Fibroblast of pulmonary artery (primary cell): ENCODE data around the gene CTAG1B.
"Not testable (repeated sequence)": the region's sequence is repeated elsewhere in the genome, so short reads cannot be mapped to it uniquely, and the experiment has no call there.

Source experiments
- DNase-seq: peaks from one replicate; pipeline ENCODE4 v3.0.0-alpha.2; 2010; ENCODE audit warnings: low read depth
- H3K4me3 ChIP-seq: replicated peaks from 2 replicates; pipeline ENCODE4 v1.5.1; 2011; ENCODE audit warnings: low read depth, mild to moderate bottlenecking, control low read depth, low read length, moderate library complexity
- TF ChIP-seq, protein P1 (sequence below): IDR thresholded peaks from 2 replicates; pipeline ENCODE4 v1.5.1; 2011; ENCODE audit warnings: mild to moderate bottlenecking, control low read depth, low read length, inconsistent platforms; ENCODE audit errors: missing control alignments

CTAG1B gene

DNA sequence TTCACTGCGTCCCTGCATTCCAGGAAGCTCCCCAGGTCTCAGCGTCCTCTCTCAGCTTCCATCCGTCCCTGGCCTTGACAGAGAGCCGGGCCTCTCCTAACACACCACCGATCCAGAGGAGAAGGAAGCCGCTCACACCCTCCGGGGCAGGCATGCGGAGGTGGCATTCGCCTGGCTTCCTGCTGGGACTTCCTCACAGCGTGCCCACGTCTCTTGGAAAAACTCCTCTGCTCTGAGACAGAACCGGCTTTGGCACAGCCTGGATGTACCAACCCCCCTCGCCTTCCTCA, 31.1 kb upstream of the CTAG1B start:
- TF ChIP-seq, protein P1, sequence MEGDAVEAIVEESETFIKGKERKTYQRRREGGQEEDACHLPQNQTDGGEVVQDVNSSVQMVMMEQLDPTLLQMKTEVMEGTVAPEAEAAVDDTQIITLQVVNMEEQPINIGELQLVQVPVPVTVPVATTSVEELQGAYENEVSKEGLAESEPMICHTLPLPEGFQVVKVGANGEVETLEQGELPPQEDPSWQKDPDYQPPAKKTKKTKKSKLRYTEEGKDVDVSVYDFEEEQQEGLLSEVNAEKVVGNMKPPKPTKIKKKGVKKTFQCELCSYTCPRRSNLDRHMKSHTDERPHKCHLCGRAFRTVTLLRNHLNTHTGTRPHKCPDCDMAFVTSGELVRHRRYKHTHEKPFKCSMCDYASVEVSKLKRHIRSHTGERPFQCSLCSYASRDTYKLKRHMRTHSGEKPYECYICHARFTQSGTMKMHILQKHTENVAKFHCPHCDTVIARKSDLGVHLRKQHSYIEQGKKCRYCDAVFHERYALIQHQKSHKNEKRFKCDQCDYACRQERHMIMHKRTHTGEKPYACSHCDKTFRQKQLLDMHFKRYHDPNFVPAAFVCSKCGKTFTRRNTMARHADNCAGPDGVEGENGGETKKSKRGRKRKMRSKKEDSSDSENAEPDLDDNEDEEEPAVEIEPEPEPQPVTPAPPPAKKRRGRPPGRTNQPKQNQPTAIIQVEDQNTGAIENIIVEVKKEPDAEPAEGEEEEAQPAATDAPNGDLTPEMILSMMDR, result no peak
- H3K4me3 ChIP-seq, result no peak overlapping the region
- DNase-seq, result no peak

DNA sequence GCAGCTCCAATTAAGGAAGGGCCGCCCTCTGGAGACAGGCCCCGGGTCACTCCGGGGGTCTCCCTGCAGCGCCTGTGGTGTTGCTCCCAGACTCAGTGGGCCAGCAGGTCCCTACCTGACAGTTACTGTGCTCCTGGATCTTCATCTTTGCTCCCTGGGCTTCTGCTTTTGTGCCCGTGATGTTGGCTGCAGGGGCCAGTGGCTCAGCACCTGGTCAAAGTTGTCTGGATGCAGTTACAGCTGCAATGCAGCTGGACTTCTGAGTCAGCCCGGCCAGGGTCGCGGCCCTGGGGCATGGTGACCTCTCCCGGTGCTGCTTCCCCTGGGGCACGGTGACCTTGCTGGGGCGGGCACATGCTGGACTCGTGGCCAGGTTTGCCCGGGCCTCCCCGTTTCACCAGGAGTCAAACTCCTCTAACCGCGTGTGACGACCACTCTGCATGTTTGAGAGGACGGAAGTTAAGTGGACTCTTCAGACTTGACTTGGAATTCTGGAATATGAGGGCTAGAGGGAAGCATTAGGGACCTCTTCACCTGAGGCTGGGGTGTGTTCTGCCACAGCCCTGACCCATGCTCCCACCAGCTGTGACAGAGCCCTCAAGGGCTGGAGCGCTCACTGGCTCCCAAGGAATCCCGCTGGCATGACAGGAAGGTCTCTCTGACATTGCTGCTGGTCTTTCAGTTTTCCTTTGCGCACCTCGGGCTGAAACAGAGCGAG, 30.6 kb upstream of the CTAG1B start:
- no peak for DNase-seq
- TF ChIP-seq, protein P1, result no peak
- H3K4me3 ChIP-seq, result no peak overlapping the region

DNA sequence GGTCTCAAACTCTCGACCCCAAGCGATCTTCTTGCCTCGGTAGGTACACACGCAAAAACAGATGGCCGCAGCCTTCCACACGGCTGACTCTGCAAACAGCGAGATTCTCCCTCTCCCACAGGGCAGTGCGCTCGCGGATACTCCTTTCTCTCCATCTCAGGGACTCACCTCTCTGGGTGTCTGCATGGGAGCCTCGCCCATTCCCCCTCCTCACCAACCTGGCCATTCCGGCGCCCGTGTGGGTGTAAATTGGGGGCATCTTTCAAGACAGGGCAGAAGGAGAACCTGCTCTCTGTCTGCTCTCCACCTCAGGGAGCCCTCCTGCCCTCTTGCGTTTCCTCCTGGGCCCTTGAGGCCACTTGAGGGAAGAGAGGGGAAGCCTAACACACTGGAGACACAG, 29.8 kb upstream of the CTAG1B start:
- H3K4me3 ChIP-seq, result no peak overlapping the region
- no peak for DNase-seq
- TF ChIP-seq, protein P1, result no peak

DNA sequence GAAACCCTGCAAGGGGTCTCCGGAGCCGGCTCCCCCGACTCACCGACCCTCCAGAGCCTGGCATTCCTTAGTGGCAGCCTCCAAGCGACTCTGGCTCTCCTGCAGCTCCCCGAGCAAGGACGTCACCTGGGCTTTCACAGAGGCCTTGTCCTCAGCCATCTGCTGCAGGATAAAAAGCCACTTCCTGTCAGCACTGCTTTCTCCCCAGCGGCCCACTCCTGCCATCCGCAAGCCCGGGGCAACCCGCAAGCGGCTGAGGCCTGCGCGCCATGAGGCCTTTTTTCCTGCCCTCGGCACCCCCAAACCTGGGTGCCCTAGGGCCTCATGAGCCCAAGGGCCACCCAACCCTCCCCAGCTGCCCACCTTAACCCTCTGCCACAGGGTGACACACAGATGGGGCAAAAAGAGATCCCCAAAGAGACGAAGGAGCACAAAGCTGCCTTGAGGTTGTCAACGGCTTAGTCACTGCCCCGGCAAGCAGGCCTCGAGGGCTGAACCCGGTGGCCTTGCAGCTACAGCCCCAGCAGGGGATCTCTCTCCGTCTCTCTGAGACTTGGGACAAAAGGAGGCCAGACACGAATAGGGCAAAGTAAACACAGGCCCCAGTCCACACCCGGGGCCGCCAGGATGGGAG, 26.8 kb upstream of the CTAG1B start:
- H3K4me3 ChIP-seq, DNase-seq: not testable (repeated sequence)

DNA sequence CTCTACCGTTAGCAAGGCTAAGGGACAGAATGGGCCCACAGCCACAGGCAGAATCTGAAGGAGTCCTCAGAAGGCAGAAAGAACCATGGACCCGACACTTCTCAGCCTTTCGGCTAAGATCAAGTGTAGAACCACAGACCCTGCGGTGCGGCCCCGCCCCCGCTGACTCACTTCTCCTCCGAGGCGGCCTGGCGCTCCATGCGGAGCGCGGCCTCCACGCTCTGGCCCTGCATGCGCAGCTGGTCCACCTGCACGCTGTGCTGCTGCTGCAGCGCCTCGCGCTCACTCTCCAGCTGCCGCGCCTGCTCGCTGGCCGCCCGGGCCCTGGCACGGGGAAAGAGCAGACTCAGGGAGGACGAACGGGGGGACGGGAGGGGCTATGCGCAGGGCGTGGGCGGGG, 24.6 kb upstream of the CTAG1B start:
- DNase-seq, H3K4me3 ChIP-seq: not testable (repeated sequence)

DNA sequence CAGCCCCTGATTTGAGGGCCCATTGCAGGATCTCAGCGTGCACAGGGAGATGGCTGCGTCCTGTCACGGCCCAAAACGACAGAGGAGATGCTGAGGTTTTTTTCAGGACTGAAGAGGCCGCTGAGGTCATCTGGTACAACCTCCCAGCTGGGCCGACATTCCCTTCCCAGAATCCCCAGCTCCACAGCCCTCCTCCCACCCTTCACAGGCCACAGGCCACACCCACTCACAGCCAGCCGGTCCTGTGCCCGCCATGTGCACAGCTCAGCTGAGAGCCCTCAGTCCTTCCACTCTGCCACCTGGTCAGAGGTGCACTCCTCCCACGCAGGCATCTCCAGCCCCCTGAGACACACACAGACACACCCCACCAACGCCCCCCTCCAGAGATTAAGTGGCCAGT, 22.7 kb upstream of the CTAG1B start:
- not testable (repeated sequence) for H3K4me3 ChIP-seq, DNase-seq

DNA sequence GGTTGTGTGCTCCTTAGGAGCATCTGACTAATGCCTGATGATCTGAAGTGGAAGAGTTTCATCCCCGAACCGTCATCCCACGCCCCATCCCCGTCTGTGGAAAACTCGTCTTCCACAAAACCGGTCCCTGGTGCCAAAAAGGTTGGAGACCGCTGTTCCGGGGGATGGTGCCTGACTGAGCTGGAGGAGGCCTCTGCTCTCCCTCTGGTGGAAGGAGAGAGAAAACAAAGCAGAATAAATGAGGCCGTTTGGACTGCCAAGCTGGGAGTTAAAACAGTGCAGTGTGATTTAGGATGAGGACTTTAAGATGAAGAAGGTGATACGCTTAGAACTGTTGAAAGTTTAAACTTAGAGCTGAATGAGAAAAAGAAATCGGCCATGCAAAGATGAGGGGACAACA, 14.6 kb upstream of the CTAG1B start:
- H3K4me3 ChIP-seq, DNase-seq: not testable (repeated sequence)

DNA sequence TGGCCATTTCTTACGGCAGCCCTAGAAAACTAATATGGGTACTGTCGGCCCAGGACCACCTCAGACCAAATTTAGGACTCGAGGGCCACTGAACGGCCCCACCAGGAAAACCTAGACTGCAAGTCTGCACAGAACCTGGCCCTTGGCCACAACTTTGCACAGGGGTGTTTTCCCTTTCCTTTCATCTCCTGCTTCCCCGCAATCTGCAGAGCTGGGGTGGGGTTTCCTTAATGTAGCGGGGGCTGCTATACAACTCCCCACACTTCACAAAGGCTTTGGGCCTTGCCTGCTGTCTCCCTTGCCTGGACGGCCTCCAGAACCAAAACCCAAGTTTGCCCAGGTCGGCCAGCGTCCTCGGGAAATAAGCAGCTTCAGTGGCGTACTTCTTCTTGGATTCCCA, 11.9 kb upstream of the CTAG1B start:
- DNase-seq, result not testable (repeated sequence)

DNA sequence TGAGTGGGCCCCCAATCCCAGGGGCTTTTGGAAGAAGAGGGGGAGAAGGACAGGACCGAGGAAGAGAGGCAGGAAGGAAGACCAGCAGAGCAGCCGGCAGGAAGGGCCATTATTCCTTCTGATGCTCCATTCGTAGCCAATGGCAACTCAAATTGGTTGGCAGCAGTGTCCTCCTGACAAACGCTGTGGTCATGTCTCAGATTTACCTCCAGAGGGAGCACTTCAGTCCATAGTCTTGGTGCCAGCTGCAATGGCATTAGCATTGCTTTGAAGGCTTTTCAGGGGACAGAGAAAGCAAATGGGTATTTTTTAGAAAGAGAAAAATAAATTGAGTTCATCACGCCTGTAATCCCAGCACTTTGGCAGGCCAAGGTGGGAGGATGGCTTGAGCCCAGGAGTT, 9.9 kb upstream of the CTAG1B start:
- H3K4me3 ChIP-seq, DNase-seq: not testable (repeated sequence)

More for the DNA sequence above, 11.9 kb upstream of the CTAG1B start:
- not testable (repeated sequence) for H3K4me3 ChIP-seq

DNA sequence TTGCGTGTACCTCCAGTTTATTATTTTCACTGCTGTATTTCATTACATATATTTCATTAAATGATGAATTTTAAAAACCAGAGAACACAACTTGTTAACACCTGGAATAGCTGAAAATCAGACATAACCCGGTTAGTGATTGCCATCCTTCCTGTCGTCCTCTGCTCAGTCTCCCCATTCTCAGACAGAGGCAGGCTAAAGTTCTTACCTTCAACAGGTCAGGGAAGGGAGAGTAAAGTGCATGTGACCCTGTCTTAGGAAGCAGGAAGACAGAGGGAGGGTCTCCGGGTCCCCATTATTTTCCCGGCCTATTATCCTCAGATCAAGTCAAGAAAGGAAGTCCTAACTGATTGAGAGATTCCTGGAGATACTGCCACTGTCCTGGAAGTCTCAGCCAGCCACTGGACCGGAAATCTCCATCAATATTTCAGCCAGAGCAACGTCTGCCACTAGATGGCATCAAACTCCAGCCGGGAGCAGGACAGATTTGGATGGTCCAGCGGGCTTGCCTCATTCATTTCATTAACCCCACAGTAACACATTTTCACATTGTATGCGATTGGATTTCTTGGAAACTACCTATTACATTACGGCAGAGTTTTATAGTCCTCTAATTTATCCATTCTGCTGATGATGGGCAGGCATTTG, 1.8 kb upstream of the CTAG1B start:
- not testable (repeated sequence) for DNase-seq, H3K4me3 ChIP-seq

DNA sequence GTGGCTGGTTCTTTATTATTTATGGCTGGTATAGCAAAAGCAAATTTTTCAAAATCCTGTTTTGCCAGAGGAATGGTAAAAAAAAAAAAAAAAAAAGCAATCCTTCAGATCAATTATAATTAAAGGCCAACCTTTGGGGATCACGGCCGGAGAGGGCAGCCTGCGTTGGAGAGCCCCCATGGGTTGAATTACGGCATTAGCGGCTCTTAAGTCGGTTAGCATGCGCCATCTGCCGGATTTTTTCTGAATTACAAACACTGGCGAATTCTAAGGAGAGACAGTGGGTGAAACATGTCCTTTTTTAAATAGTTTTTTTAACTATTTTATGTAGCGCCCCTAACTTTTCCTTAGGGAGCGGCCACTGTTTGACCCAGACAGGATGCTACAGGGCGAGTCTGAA, 5.5 kb downstream of the CTAG1B start:
- DNase-seq, H3K4me3 ChIP-seq: not testable (repeated sequence)

DNA sequence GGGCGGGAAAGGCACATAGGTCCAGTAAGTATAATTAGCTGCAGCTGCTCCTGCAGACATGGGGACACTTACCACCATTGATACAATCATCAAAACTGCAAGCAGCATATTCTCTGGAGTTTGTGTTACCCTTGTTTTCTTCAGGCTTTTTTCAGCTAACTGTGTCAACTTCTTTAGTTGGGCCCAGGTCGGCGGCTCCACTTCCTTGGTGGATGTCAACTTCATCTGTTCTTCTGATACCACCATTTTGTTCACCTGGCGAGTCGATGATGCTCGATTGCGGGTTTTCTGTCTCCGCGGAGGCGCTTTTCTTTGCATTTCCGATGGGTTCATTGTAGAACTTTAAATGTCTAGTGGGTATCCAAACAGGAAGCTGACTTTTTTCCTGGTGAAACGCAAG, 7.9 kb downstream of the CTAG1B start:
- H3K4me3 ChIP-seq, DNase-seq: not testable (repeated sequence)

DNA sequence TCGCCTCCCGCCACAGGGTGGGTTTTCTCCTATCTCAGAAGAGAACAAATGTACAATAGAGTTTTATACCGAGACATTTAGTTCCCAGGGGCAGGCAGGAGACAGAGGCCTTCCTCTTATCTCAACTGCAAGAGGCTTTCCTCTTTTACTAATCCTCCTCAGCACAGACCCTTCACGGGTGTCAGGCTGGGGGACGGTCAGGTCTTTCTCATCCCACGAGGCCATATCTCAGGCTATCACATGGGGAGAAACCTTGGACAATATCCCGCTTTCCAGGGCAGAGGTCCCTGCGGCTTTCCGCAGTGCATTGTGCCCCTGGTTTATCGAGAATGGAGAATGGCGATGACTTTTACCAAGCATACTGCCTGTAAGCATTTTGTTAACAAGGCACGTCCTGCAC, 10.3 kb downstream of the CTAG1B start:
- not testable (repeated sequence) for DNase-seq, H3K4me3 ChIP-seq

DNA sequence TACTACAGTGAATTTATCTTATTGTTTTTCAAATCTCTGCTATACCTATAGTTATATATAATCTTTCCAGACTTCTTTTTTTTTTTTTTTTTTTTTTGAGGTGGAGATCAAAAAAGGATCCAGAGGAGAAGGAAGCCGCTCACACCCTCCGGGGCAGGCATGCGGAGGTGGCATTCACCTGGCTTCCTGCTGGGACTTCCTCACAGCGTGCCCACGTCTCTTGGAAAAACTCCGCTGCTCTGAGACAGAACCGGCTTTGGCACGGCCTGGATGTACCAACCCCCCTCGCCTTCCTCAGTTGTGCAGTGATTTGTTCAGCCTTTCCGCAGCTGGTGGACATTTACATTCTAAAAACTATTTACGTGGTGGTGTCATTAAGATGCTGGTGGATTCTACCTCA, 11.1 kb downstream of the CTAG1B start:
- not testable (repeated sequence) for DNase-seq, H3K4me3 ChIP-seq
